Ishikawa (cell line): Measurements from ENCODE around the gene CXorf58.

Experiments used
- CEBPB ChIP-seq: IDR thresholded peaks from 2 replicates; pipeline ENCODE4 v1.6.1; 2012
- CREB1 ChIP-seq: IDR thresholded peaks from 2 replicates; pipeline ENCODE4 v1.6.1; 2012; ENCODE audit warnings: low read depth
- EGR1 ChIP-seq: IDR thresholded peaks from 2 replicates; pipeline ENCODE4 v1.6.1; 2012
- EP300 ChIP-seq: IDR thresholded peaks from 2 replicates; pipeline ENCODE4 v1.6.1; 2012; ENCODE audit warnings: borderline replicate concordance
- FOXM1 ChIP-seq: IDR thresholded peaks from 2 replicates; pipeline ENCODE4 v1.6.1; 2012; ENCODE audit warnings: low read depth, borderline replicate concordance
- MAX ChIP-seq: IDR thresholded peaks from 2 replicates; pipeline ENCODE4 v1.6.1; 2012
- NFIC ChIP-seq: IDR thresholded peaks from 2 replicates; pipeline ENCODE4 v1.6.1; 2012
- RAD21 ChIP-seq: IDR thresholded peaks from 2 replicates; pipeline ENCODE4 v1.6.1; 2012; ENCODE audit warnings: low read depth
- REST ChIP-seq: IDR thresholded peaks from 2 replicates; pipeline ENCODE4 v1.6.1; 2012; ENCODE audit warnings: low read depth, mild to moderate bottlenecking
- TAF1 ChIP-seq: IDR thresholded peaks from 2 replicates; pipeline ENCODE4 v1.6.1; 2012; ENCODE audit warnings: low read depth, mild to moderate bottlenecking
- TCF12 ChIP-seq: IDR thresholded peaks from 2 replicates; pipeline ENCODE4 v1.6.1; 2012; ENCODE audit warnings: low read depth
- TEAD4 ChIP-seq: IDR thresholded peaks from 2 replicates; pipeline ENCODE4 v1.6.1; 2012
- USF1 ChIP-seq: IDR thresholded peaks from 2 replicates; pipeline ENCODE4 v1.6.1; 2012
- YY1 ChIP-seq: IDR thresholded peaks from 2 replicates; pipeline ENCODE4 v1.6.1; 2012; ENCODE audit warnings: low read depth
- ZBTB7A ChIP-seq: IDR thresholded peaks from 2 replicates; pipeline ENCODE4 v1.6.1; 2012; ENCODE audit warnings: low read depth

Gene CXorf58

GRCh38 chrX:23890933-23891332 is 16.9 kb upstream of the CXorf58 start:
- TF ChIP-seq CEBPB = no peak
- no peak for TF ChIP-seq EGR1
- no peak for TF ChIP-seq CREB1
- no peak for TF ChIP-seq TEAD4
- no peak for TF ChIP-seq TCF12
- TF ChIP-seq EP300 = no peak
- no peak for TF ChIP-seq FOXM1
- TF ChIP-seq YY1 = no peak
- TF ChIP-seq REST = no peak
- TF ChIP-seq TAF1 = no peak
- no peak for TF ChIP-seq MAX
- TF ChIP-seq USF1 = no peak
- TF ChIP-seq RAD21 = no peak
- TF ChIP-seq ZBTB7A = no peak
- no peak for TF ChIP-seq NFIC

GRCh38 chrX:23896981-23897380 is 10.8 kb upstream of the CXorf58 start:
- TF ChIP-seq YY1 (no peak), ZBTB7A (no peak), REST (no peak), TAF1 (no peak), EGR1 (no peak), RAD21 (no peak), TCF12 (no peak), EP300 (no peak), TEAD4 (no peak), FOXM1 (no peak), CREB1 (no peak)

GRCh38 chrX:23898412-23898959 is 9.3 kb upstream of the CXorf58 start:
- TF ChIP-seq EGR1 = no peak
- TF ChIP-seq USF1 = no peak
- TF ChIP-seq MAX = no peak
- TF ChIP-seq CEBPB = no peak
- no peak for TF ChIP-seq TEAD4
- no peak for TF ChIP-seq EP300
- TF ChIP-seq NFIC = no peak
- TF ChIP-seq TCF12 = no peak
- no peak for TF ChIP-seq REST
- no peak for TF ChIP-seq CREB1
- no peak for TF ChIP-seq FOXM1

- TF ChIP-seq NFIC (no peak), REST (no peak), EGR1 (no peak), EP300 (no peak), CEBPB (no peak), RAD21 (no peak), YY1 (no peak), FOXM1 (no peak)
Measured at GRCh38 chrX:23900220-23900797, 7.5 kb upstream of the CXorf58 start.
